ENCODE data around the gene SVIL. TPM values are rescaled to one million over a fixed set of nuclear protein-coding genes. Genes with fewer than 3 reads are reported as not detected.

The SVIL gene
- total and polyA plus RNA-seq, 2 of the 13 experiments (the other 11 are each of a cell fraction or from before 2014, with no cell fraction given): 3.9 to 12.1 TPM

- TF ChIP-seq PRDM10 (CRISPR knock-in tag; IDR thresholded peaks at IDR 0.05; ENCODE audit: low read depth) (peak; percentile 93), FOXA3 (CRISPR knock-in tag; IDR thresholded peaks at IDR 0.05) (0 out of 2 replicates have a peak, but pooled peaks have one; percentile 14), CHD2 (IDR thresholded peaks at IDR 0.05; ENCODE audit: low read depth, low read length) (no peak)
Observed at GRCh38 chr10:29623797-29624196, 11.0 kb downstream of the SVIL start (continued).

GRCh38 chr10:29622382-29622922 lies 12.3 kb downstream of the SVIL start:
- intact Hi-C loops (cut with micrococcal nuclease; ENCODE audit: unreplicated experiment): no loop called here
- H3K36me3 ChIP-seq (replicated peaks in 1 of 2; ENCODE audit: control insufficient read depth in 1 of 2, insufficient read depth in 2 of 2, low read length in 2 of 2): no peaks in the 10 kb centered on the region
- H3K9me3 ChIP-seq (ENCODE audit: low read length): no peaks in the 10 kb centered on the region
- peak overlapping the region; percentile 25 for H3K27ac ChIP-seq (ENCODE audit: extremely low read length, insufficient read depth, low read length)
- DNase-seq (ENCODE audit: low spot score) (no peak), ATAC-seq (no peak), FAIRE-seq (peak; percentile 47)
- H4K20me1 ChIP-seq (ENCODE audit: insufficient read depth, low read length): no peaks in the 10 kb centered on the region
- ChIA-PET POLR2A (no interaction called here), CTCF (ENCODE audit: low intra/inter-chr PET ratio, low total read pairs) (no interaction called here)
- WGBS (ENCODE audit: low lambda C conversion rate): 66% methylated on average over 14 of the region's 14 CpGs
- H3K4me3 ChIP-seq (replicated peaks in 1 of 3; ENCODE audit: insufficient read depth in 1 of 3, low read depth in 2 of 3, low read length in 3 of 3): no peak overlapping the region
- peaks cover 6% of the 10 kb centered on the region for H3K79me2 ChIP-seq (ENCODE audit: insufficient read depth, low read length)
- TF ChIP-seq ZBTB38 (CRISPR knock-in tag; IDR thresholded peaks at IDR 0.05) (peak; percentile 37; the same call in 1 of the 2 replicates), ZBTB43 (CRISPR knock-in tag; conservative IDR thresholded peaks at IDR 0.05) (no peak)
- no TSS peak for BruUV-seq (replicated peaks)
- H2AFZ ChIP-seq (ENCODE audit: low read length): no peak overlapping the region
- in situ Hi-C loops (cut with HindIII; ENCODE audit: extremely low pct_ligation_motif_present, low pct_unique_long_range_greater_than_20kb): no loop called here
- peaks cover 69% of the 10 kb centered on the region for H3K4me1 ChIP-seq (ENCODE audit: insufficient read depth, low read length)
- no peak overlapping the region for H3K9ac ChIP-seq (ENCODE audit: insufficient read depth, low read depth, low read length)
- no peaks in the 10 kb centered on the region for H3K27me3 ChIP-seq (ENCODE audit: control insufficient read depth in 1 of 2, insufficient read depth in 2 of 2, low read length in 2 of 2)
- H3K4me2 ChIP-seq (ENCODE audit: low read depth, low read length): no peak overlapping the region
